Glomerular endothelial cell (primary cell): ENCODE data around the gene GALNT18. TPM values are rescaled to one million over a fixed set of nuclear protein-coding genes. Genes with fewer than 3 reads are reported as not detected.

Experiments used
- DNase-seq: peaks from one replicate; pipeline ENCODE4 v3.0.0-alpha.2; 2011; ENCODE audit warnings: low read depth, low spot score; ENCODE audit errors: extremely low read depth
- total RNA-seq: library from RNA; depleted of rRNA; stranded (reverse); fragments of >200 nt; gene quantifications from 2 replicates; pipeline ENCODE4 v1.2.3, GENCODE V29; 2015

GALNT18 gene
- total RNA-seq, 1 donor from 2014 or later: 101 TPM

DNA sequence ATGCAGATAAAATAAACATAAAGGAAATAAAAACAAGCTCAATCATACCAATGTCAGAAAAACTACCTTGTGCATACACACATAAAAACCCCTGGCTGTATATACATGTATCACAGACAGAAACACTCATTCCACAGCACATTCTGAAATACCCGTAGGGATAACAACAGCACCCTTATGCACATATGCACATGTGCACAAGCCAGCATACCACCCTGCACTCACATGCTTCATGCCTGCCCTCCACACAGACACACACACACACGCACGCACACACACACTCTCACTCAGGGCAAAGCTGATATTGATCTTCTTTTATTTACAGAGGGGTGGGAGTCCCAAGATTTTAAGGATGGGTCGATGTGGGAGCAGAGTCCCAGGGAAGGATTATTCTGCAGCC, 360.9 kb downstream of the GALNT18 start:
- DNase-seq: no peak

DNA sequence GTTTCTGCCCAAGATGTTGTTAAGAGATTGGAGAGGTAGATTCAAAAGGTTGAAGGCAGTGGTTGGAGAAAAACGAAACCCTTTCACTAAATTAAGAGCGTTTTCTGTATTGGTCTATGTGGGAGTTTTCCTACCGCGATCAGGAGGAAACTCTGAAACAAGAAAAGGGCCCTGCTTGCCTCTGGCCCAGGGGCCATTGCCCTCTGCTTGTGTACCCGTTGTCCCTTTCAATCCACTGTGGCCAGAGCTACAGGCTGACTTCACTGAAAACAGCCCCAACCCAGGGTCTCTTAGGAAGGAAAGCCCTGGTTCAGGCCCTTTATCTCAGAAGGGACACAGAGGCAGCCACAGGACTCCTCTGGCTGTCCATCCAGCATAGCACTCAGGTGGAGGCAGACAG, 367.8 kb downstream of the GALNT18 start:
- DNase-seq: no peak

- DNase-seq: no peak
These were observed 368.3 kb downstream of the GALNT18 start for GRCh38 chr11:11253497-11253896.

GRCh38 chr11:11252403-11252802, 369.4 kb downstream of the GALNT18 start:
- DNase-seq: no peak

GRCh38 chr11:11251394-11251970, 370.3 kb downstream of the GALNT18 start:
- no peak for DNase-seq

DNA sequence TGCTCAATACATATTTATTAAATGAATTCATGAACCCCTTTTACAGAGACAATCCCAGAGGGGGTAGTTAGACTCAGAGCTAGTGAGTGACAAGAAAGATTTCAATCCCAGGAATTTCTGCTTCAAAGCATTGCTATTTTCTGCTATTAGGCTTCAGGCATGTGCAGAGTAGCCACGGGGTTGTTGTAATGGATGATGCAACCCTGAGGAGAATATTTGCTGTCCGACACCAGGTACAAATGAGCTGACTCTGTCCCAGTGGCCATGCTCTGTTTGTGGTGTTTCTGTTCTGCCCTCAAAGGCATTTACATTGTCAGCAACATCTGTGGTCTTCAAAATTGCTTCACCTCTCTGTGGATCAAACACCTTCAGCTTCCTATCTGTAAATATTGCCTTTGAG, 371.3 kb downstream of the GALNT18 start:
- DNase-seq: no peak

DNA sequence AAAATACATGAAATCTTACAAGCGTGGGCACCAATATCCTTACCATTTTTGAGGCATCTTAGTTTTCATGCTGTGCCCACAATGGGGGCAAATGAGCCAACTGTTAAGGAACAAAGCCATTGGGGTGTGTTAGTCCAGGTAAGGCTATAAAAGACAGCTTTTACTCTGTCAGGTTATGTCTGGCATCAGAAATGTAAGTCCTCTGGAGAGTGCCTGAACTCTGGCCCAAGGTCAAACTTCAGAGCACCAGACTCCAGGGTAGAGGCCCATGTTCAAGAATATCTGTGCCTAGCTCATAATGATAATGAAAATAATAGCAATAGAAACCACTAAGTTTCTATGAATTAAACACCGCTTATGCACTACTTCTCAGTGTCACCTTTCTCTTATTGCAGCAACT, 374.2 kb downstream of the GALNT18 start:
- DNase-seq: no peak

DNA sequence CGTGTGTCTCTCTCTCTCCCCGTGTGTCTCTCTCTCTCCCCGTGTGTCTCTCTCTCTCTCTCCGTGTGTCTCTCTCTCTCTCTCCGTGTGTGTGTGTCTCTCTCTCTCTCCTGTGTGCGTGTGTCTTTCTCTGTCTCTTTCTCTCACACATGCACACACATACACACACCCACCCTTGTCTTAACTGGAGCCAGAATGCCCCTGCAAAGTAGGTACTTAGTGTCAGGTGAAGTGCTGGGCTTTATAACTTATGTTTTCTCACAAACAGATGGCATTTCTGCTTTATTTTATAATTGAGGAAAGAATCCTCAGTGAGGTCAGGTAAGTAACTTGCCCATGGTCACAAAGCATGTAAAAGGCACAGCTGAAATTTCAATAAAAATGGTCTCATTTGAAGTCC, 374.7 kb downstream of the GALNT18 start:
- DNase-seq: no peak

DNA sequence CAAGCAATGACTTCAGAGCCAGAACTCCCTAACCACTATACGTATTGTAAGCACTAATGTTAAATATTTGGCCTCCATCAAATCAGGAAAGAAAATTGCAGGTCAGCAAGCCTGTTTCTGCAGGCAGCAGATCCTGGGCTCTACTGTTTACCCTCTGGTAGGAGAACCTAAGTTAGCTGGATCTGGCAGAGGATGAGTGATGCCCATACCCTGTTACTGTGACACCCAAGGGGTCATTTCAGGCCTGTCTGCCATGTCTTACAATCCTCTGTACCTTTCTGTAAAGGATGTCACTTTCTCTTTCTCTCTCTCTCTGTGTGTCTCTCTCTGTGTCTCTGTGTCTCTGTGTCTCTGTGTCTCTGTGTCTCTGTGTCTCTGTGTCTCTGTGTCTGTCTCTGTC, 375.6 kb downstream of the GALNT18 start:
- no peak for DNase-seq

- no peak for DNase-seq
These were observed 376.4 kb downstream of the GALNT18 start for GRCh38 chr11:11245453-11245852.

DNA sequence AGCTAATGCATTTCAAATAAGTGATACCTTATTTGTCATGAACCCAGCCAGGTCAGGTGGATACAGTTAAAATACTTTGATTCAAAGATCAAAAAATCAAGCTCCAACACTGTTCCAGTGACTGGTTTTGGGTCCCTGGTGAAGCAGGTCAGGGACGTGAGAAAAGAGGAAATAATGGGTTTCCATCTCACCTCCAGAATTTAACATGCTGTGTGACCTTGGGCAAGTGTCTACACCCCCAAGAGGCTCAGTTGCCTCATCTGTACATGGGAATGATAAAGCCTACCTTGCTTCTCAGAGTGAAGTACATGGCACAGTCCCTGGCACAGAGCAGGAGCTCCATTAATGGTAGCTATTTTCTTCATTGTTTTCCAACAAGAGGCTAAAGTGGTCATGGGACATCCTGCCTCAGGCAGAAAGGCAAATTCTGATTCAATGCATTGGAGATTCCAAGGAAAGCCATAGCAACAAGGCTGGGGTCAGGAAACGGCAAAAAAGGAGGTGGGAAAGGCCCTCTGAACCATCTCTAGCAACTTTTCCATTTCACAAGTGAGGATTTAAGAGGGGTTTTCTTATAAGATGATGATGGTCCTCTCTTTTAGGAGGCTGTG, 377.2 kb downstream of the GALNT18 start:
- no peak for DNase-seq

DNA sequence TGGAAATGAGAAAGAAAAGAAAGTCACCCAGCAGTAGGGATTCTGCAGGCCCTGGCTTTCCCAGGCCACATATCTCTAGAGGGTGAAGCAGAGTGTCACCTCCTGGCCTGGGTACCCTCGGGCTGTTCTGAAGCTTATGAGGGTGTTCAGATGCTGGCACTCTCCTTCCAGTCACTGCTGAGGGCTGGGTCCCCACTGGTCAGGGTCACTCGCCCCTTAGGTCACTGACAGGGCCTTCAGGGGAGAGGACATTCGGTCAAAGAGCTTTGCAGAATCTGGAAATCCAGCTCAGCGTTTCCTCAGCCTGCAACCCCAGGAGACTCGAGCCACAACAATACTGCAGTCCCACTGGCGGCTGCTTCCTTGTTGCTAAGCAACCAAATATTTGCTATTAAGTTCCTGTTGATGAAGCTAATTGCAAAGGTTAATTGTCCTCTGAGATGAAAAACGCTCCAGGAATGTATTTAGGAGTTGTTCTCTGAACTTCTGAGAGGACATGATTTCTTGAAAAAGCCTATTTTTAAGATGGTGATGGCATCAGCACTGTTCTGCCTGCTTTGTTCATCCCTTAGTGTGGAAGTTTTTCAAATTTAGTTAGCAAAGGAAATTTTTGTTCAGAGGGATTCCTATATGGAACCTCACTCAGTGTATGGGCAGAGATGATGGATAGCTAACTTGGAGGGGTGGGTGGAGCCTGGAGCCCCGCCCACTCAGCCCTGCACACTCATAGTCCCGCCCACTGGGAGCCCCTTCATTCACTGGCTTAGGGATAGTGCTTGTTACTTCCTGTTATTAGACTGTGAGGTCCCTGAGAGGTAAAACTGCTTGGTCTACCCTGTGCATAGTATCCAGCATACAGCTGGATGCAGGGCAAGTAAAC, 378.0 kb downstream of the GALNT18 start:
- DNase-seq: no peak

GRCh38 chr11:11243209-11243589, 378.6 kb downstream of the GALNT18 start:
- no peak for DNase-seq

DNA sequence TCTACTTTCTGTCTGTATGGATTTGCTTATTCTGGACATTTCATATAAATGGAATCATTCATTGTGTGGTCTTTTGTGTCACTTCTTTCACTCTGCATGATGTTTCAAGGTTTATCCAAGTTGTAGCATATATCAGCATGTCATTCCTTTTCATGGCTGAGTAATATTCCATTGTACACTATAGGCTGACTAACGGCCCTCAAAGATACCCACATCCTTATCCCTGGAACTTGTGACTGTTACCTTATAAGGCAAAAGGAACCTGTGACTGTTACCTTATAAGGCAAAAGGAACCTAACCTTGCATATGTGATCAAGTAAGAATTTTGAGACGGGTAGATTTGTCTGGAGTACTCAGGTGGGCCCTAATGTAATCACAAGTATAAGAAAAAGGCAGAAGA, 380.5 kb downstream of the GALNT18 start:
- no peak for DNase-seq

DNA sequence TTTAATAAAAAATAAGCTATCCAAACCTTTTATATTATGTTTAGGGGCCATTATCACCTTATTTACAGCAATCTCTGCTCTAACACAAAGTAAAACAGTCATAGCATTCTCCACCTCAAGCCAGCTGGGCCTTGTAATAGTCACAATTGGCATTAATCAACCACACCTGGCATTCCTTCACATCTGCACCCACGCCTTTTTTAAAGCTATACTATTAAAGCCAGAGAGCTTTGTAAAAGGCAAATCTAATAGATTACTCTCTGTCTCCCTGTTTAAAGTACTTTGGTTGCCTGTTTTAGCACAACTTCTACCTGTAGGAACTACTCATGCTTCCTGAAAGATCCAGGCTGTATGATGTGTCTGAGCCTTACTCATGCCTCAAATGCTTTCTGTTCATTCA, 381.8 kb downstream of the GALNT18 start:
- no peak for DNase-seq

- DNase-seq: no peak
These were observed 384.6 kb downstream of the GALNT18 start for GRCh38 chr11:11237070-11237832.

GRCh38 chr11:11236498-11237059, 385.2 kb downstream of the GALNT18 start:
- DNase-seq: no peak

GRCh38 chr11:11231763-11232162, 390.0 kb downstream of the GALNT18 start:
- DNase-seq: no peak

DNA sequence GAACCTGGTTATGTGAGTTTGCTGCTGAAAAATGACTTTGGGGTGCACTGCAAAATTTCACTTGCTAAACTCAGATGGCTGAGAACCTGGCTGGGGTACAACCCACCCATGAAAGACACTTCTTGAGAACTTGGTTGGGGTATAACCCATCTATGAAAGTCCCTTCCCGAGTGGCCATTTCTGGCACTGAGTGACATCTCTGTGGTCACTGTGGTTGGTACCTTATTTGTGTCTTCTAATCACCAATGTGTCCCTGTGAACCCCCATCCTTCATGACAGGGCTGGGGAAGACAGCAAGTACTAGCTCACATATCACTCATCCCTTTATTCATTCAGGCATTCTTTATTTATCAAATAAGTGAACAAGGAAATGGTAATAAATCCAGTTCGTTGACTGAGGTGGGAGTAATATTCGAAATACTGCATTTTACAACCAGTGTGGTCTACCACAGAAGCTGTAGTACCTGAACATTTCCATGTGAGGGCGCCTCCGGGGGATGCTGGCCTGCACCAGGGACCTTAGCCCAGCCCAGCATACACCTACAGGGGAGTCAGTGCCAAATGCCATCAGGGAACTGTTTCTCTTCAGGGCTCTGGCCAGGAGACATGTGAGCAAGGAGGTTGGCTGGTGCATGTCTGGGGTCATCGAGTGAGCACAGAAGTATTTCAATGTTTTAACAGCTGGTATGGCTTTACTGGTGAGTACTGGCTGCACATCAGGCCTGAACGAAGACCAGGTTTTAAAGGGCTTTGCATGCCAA, 390.8 kb downstream of the GALNT18 start:
- no peak for DNase-seq

DNA sequence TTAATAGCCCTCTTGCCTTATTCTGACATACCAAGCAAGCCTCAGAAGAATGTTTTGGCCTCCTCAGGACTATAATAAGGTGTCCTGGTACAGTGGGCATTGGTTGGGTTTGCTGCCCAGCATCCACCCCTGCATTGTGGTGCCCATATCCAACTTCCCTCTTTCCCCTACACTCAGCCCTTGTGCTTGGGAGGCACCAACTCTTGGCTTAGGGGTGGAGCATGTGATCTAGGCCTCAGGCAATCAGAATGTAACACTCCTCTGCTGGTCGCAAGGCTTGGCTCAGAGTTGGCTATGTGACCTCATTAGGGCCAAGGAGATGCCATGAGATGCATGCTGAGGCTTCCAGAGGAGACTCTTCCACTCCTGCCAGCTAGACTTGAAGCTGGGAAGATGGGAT, 391.7 kb downstream of the GALNT18 start:
- no peak for DNase-seq
